GM04503 (cell line): ENCODE measurements around the gene DMPK.

Experiments
- DNase-seq: peaks from one replicate; pipeline ENCODE4 v3.0.0-alpha.2; 2012; ENCODE audit warnings: low read depth

DMPK gene, protein sequence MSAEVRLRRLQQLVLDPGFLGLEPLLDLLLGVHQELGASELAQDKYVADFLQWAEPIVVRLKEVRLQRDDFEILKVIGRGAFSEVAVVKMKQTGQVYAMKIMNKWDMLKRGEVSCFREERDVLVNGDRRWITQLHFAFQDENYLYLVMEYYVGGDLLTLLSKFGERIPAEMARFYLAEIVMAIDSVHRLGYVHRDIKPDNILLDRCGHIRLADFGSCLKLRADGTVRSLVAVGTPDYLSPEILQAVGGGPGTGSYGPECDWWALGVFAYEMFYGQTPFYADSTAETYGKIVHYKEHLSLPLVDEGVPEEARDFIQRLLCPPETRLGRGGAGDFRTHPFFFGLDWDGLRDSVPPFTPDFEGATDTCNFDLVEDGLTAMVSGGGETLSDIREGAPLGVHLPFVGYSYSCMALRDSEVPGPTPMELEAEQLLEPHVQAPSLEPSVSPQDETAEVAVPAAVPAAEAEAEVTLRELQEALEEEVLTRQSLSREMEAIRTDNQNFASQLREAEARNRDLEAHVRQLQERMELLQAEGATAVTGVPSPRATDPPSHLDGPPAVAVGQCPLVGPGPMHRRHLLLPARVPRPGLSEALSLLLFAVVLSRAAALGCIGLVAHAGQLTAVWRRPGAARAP

DNA sequence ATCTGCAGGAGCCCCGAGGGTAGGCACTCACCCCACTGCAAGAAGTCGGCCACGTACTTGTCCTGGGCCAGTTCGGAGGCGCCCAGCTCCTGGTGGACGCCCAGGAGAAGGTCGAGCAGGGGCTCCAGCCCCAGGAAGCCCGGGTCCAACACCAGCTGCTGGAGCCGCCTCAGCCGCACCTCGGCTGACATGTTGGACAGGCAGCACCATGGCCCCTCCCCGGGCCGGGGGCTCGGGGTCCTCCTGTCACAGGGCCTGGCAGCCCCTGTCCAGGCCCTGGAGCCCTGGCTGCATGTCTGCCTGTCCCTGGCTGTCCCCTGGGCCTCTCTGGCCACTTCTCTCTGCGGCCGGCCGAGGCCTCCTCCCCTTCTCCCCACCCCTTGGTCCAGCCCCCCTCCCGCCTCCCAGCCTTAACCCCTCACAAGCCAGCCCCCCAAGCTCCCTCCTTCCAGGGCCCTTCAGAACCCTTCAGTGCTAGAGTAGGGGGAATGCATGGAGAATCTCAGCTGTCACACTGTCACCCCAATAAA lies at the start of gene DMPK:
DMPK (minus strand) TSS at position 329 of the 530 bp plus-strand sequence; CDS start at position 191, 138 bp downstream.
- DNase-seq = no peak

DNA sequence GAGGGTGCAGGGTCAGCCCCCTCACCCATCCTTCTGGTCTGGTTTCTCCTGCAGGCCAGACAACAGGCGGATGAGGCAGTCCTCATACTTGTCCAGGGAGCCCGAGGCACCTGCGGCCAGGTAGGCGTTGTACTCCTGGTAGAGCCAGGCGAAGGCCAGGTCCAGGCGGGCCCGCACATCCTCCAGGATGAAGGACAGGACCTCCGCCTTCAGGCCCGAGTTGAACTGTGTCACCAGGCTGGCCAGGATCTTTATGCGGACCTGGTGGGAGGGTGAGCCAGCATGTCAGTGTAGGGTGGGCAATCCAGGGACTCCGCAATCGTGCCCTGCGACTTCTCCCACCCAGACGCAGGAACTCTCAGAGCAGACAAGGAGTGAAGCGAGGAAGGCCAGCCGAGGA lies 46.7 kb upstream of the DMPK start:
- DNase-seq = no peak

DNA sequence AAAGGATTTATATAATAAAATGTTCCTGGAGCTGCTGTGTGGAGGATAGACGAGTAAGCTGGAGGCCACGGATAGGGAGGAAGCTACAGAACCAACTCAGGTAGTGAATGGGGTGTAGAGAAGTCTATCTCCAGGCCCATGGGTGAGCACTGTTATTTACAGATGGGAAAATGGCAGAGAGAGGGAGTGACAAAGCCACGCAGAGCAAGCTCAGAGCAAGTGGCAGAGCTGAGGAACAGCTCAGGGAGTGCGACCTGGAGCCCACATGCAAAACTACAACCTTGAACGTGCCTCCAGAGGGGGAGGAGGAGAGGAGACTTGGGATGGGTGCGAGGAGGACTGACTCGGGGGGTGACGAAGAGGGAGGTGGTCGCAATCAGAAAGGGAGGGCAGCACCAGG lies 46.2 kb upstream of the DMPK start:
- DNase-seq = no peak

DNA sequence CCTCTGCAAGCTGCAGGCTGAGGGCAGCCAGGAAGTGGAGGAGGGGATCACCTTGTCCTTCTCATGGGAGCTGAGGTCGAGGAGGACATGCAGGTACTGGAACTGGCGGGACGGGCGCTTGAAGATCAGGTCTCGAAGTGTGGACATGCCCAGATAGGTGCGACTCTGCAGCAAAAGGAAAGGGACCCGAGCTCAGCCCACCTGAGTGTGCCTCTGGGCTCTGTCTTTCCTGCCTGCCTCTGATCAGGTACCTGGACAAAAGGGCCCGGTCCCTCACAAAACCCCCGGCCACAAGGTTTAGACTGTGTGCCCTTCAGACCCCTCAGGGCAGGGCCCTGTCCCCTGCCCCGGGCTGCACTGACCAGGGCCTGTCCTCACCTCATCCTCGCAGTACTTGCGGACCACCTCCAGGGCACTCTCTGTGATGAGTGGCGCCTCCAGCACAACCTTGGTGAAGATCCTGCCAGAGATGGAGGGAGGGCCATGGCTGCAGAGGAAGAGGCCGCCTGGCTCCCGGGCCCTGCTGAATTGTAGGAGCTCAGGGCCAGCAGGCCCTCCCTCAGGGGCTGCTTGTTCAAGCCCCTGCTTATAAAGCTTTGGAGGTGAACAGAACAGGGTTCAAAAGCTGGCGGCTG lies 45.3 kb upstream of the DMPK start:
- DNase-seq = no peak

DNA sequence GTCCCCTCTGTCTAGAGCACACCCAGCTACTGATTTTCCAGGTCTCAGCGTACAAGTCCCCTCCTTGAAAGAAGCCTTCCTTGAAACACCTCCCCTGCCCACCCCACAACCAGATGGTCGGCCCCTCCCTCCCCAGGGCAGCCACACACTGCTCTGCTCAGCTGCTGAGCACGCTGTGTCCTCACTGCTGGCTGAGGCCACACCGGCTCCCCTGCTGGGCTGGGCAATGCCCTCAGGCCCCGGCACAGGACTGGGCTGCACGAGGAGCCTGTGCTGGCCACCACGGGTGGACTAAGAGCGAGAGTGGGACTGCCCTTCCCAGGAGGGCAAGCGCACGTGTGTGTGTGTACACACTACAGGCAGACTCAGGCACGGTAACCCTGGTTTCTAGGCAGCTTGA lies 44.6 kb upstream of the DMPK start:
- no peak for DNase-seq

DNA sequence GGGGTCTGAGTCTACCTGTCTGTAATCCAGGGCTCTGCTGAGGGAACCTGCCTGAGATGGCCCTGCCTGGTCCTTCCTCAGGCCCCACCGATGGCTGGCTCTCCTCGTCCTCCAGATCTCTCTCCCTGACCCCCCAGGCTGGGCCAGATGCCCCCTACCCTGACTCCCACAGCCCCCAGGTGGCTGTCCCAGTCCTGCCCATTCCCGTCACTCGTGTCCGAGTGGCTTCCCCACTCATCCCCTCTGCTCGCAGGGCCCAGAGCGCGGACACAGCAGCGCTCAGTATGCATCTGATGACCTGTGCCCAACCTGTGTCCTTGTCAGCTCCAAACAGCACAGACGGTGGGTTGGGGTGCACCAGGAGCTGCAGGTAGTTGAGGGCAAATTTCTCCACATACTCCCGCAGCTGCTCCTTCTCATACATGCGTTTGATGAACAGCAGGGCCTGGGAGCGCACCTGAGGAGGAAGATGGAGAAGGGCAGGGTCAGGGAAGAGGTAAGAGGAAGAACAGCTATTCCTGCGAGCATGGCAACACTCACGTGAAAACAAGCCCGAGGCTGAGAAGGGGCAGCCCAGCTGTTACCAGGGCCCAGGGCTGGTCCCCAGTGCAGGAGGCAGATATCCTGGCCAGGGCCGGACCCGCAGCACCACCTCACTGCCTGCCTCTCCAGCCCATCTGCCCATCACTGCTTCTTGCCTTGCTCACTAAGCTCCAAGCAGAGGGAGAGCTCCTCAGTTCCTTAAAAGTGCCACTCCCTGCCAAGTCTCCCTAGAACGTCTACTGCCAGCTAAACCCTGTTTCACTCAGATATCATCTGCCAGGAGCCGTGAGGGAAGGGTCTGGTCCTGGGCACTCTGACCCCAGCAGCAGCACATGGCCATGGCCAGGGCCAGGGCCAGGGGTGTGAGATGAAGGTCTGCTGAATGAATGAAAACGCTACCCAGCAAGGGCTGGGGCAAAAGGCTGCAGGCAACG lies 43.9 kb upstream of the DMPK start:
- DNase-seq = no peak

DNA sequence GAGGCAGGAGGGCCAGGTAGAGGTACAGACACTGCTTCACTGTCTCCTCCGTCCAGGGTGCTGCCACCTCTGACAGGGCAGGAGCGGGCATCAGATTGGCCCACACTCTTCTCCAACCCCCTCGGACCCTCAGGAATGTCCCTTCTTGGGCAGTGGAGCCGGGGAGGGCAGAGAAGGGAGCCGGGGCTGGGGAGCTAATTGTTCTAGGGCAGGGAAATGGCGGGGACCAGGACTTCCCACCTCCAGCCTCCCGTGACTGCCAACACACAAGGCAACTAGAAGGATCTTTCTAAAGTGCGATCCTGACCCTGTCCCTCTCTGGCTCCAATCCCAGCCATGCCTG lies 42.9 kb upstream of the DMPK start:
- DNase-seq = no peak

DNA sequence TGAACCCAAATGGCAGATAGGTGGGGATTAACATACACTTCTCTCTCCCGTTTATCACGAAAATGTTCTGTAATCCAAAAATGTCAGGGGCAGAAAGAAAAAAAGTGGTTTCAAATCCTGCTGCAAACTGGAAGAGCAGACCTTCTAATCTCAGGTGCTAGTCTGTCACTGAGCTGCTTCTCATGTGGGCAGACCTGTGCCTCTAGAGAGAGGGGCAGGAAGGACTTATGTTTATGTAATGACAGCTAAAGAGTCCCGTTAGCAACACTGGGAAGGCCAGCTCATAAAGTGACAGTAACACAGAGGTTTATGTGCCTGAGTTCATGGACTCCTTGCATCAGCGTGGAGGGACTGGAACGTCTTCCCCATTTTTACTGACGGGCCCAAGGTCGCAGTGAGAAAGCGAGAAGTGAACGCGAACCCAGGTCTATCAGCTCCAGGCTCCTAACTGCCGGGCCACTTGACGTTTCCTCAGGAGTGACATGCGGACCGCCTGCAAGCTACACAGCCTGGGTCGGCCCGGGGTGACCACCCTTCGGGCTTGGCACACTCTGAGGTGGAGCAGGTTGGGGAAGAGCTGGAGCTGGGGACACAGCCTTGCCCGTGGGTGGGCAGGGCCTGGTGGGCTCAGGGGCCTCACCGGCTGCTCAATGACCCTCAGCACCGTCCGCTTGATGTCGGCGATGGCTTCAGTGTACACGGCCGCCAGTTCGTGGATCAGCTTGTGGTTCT lies 42.4 kb upstream of the DMPK start:
- DNase-seq = no peak

DNA sequence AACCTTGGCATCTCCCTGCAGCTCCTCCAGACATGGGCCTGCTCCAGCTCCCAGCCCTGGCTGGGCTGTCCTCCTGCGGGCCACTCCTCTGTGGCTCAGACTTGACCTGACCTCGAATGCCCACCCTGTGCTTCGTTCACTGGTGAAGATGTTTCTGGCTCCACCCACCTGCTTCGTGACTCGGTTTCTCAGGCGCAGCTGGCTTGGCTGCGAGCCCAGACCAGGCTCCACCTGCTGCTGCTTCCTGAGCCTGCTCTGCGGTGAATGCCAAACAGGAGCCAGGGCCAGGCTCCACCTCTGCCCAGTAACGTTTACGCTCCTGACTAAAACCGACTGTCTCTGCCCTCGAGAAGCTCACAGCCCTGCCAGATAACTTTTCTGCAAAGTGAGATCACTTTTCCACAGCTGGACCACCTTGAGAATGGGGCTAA lies 41.8 kb upstream of the DMPK start:
- DNase-seq = no peak

DNA sequence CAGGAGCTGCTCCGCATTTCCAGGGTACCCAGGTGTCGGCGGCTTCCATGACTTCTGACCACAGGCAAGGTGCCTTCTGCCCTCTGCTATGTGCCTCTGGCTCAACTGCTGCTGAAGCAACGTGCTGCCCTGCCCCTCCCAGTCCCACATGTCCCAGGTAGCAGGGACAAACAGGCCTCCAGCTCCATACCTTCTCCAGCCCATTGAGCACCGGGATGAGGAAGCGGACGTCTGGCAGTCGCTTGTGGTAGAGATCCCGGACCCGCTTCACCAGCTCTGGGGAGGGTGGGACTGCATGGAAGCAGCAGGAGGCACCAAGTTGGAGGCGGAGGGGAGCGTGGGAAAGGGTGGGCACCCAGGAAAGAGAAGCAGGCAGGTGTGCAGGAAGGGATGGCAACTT lies 40.9 kb upstream of the DMPK start:
- DNase-seq = no peak

DNA sequence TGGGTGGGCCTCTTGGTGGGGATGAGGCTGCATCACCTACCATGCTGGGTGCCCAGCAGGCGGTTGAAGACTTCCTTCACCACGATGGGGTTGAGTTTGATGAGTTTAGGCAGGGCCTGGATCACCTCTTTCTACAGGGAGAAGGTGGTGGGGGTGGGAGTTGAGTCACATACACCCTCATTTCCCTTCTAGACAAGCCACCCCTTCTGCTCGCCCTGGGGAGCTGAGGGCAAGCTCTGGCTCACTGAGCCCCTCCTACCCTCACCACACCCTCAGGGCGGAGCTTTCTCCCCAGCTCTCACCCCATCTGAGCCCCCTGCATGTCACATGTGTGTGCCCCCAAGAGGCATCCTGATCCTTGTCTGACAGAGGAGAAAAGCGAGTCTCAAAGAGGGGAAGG lies 40.4 kb upstream of the DMPK start:
- no peak for DNase-seq

DNA sequence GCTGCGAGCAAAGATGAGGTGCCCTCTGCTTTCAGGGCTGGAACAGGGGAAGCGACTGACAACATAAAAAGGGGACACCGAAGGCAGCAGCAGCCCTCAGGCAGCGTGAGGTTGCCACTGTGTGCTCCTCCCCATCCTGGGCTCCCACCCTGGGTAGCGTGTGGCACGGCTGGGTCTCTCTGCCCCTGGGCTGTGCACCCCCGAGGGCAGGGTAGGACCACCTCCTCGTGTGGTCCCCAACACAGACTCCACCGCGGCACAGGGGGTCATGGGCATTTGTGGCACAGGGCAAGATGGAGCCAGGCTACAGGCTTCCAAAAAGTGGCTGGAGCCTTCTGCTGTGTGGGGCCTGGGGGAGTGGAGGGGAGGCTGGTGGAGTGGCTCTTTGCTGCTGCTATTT lies 39.3 kb upstream of the DMPK start:
- DNase-seq = no peak

DNA sequence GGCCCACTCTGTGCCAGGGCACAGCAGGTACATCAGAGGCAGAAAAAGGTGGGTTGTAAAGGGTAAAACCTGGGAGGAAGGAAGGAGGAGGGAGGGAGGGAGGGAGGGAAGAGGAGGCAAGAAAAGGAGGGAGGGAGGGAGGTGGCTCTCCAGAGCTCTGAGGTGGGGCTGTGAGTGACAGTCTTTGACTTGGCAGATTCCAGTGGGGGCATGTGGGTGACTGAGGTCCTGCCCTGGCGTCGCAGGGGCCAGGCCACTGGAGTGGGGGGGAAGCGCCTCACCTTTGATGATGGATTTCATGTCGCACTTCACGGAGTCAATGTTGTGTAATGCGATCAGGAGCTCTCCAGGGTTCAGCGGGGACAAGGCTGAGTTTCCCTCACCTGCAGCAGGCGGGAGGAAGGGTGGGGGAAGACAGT lies 38.8 kb upstream of the DMPK start:
- DNase-seq = no peak

DNA sequence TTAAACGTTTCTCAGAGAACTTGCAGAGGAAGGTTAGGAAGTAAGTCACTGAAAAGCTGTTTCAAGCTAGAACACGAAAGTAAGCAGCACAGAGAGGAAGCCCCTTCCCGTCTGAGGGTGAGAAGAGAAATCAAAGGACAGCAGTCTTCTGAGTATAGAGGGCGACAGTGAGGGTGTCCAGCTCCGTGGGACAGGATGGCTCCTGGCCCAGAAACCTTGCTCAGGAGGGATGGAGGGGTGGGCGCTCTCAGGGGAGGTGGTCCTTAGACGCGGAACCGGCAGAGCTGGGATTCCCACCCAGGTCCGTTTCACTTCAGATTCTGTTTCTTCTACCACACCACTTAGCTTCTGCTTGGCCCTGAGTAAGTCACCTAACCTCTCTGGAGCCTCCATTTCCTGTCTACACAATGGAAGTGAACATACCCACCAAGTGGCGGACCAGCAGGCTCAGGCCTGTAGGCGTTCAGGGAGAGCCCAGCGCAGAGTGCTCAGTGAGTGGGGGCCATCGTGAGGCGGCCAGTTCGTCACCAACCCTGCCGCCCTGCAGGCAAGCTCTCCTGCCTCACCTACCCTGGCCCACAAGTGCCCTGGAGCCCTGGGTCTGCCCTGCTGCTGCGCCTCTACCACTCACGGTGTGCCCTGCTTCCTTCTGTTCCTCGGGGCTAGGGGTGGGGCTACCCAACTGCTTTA lies 38.3 kb upstream of the DMPK start:
- no peak for DNase-seq

DNA sequence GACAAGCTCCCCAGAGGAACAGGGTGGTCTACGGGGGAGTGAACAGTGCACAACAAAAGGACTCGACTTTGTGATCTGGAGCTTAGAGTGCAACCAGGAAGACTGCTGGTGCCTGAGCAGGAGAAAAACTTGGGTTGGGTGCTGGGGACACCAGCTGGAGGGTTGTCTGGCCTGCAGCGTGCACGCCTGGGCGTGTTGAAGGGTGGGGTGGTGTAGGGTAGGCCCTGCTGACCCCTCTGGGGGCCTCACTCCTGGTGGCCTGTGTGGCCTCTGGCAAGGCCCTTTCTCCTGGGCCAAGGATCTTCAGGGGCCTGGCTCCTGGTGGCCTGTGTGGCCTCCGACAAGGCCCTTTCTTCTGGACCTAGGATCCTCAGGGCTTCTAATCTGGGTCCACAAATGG lies 37.5 kb upstream of the DMPK start:
- DNase-seq = no peak

DNA sequence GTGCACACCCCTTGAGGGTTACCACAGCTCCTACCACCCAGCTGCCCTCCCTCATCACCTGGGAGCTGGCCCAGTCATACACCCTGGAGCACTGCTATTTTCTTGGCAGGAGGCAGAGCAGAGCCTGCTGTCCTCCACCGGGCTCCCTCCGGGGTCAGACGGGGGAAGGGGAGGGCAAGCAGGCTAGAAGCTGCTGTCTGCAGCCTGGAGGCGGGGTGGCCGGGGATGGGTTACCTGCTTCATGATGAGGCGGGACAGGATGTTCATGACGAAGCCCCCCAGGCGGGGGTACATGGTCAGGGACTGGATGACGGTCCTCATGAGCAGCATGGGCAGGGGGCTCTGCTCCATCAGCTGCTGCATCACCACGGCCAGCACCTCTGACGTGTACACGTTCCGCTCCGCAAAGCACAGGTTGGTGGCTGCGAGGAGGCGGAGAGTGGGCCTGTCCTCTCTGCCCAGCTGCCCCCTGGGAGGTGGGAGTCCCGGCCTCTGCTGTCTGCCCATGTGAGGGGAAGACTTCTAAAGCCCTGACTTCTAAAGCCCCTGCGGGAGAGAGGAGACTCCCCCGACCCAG lies 35.5 kb upstream of the DMPK start:
- no peak for DNase-seq

DNA sequence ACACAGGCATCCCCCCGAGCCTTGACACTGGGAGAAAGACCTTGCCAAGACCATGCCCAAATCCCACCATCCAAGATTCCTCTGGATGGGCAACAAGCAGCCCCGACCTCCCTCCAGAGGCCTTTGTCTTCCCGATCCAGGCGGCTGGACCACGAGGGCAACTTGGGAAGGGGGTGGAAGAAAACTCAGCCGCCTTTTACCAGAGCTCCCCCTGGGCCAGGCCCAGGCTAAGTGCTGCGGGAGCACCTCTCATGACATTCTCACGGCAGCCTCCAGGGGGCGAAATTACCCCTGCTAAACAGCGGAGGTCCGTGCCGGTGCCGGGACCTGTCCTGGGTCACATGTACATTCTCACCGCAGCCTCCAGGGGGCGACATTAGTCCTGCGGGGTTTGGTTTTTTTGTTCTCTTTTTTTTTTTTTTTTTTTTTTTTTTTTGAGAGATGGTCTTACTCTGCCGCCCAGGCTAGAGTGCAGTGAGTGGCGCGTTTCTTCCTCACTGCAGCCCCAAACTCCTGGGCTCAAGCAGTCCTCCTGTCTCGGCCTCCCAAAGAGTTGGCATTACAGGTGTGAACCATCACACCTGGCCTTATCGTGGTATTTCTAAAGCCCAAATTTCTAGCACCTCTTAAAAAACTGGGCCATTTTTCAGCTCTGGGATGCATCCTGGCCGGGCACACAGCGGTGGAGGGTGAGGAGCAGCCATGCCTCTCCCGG lies 34.9 kb upstream of the DMPK start:
- DNase-seq = peak; percentile 44

DNA sequence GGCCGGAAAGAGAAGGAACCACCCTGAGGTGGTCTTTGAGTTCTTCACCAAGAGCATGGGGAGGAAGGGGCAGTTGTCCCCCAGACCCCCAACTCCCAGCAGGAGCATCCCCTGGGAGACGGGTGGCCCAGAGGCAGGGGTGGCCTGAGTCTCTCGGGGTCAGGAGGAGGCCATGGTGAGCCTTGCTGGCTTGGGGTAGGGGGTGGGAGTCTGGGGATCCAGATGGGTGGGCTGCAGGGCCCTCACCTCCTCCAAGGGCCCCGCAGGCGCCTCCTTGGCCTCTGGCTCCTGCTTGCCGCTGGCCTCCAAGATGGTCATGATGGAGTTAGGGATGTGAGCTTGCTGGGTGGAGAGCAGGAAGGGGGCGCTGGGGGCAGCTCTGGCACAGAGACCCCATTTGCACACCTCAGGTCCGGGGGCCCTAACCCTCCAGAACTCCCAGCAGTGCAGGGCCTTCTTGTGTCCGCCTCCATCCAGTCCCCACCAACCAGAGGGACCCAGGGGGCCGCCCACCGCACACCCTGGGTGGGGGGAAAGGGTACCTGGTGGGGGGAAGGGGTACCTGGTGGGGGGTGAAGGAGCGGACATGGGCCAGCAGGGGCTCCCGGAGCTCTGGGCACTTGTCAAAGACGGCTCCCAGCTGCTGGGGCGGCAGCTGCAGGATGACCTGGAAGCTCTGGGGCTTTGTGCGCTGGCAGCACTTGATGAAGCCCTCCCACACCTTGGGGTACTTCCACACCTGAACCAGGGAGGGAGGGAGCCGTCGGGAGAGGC lies 34.1 kb upstream of the DMPK start:
- no peak for DNase-seq
